AG04450 (cell line): ENCODE data around the gene UPK3A. TPM values are rescaled to one million over a fixed set of nuclear protein-coding genes. Genes with fewer than 3 reads are reported as not detected.

Experiments used
- CTCF ChIA-PET: fragments of 300-600, 350-600 bp; formaldehyde crosslinking; extraction: SDS; loops from one replicate; lab custom pipeline; 2022; ENCODE audit warnings: antibody characterized with exemption, inconsistent platforms; lab: Charles Lee
- POLR2A ChIA-PET: fragments of 350-600 bp; formaldehyde crosslinking; extraction: SDS; loops from one replicate; lab custom pipeline; 2021; ENCODE audit warnings: antibody characterized with exemption, inconsistent platforms; lab: Yijun Ruan, JAX
- DNase-seq: peaks from one replicate; pipeline ENCODE4 v3.0.0-alpha.2; 2011; ENCODE audit warnings: low read depth, low spot score
- H3K27ac ChIP-seq: one replicate; pipeline ENCODE4 v1.5.1; 2012; ENCODE audit warnings: low read depth, low read length, control low read depth
- H3K27me3 ChIP-seq: one replicate; pipeline ENCODE4 v1.6.0; 2012; ENCODE audit warnings: low read length; ENCODE audit not compliant: control insufficient read depth, insufficient read depth
- H3K4me3 ChIP-seq: 2 replicates; pipeline ENCODE4 v1.5.1; 2011; ENCODE audit warnings: mild to moderate bottlenecking, low read depth, low read length, control low read depth
- H3K9me3 ChIP-seq: 2 replicates; pipeline ENCODE4 v1.5.1; 2012; ENCODE audit warnings: low read length; ENCODE audit not compliant: control insufficient read depth, insufficient read depth
- polyA plus RNA-seq: library from polyadenylated mRNA; depleted of rRNA; stranded (reverse); fragments of >200 nt; gene quantifications from 2 replicates; pipeline ENCODE4 v1.2.3, GENCODE V29; 2011; rRNA removed
- TF ChIP-seq, protein P1 (sequence below): IDR thresholded peaks from 2 replicates; pipeline ENCODE4 v1.5.1; 2011; ENCODE audit warnings: low read depth, low read length, control low read depth, inconsistent platforms

Gene UPK3A
- polyA plus RNA-seq, 1 experiment: not detected

DNA sequence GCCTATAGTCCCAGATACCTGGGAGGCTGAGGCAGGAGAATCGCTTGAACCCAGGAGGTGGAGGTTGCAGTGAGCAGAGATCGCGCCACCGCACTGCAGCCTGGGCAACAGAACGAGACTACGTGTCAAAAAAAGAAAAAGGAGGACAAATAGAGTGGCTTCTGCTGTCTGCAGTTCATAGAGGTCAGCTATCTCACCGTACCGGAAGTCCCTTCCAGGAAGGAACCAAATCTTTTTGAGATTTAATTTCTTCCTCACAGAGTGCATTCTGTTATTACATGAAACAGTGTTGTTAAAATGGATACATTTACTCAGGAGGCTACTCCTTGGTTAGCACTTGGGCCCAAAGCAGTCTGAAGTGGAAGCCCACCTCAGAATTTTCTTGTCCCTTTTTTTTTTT lies 58.4 kb downstream of the UPK3A start:
- CTCF ChIA-PET: no interaction called here
- Histone ChIP-seq H3K27me3 (no peaks in the 10 kb centered on the region), H3K4me3 (no peak overlapping the region), H3K27ac (no peak overlapping the region), H3K9me3 (no peaks in the 10 kb centered on the region)
- POLR2A ChIA-PET: no interaction called here
- TF ChIP-seq, protein P1, sequence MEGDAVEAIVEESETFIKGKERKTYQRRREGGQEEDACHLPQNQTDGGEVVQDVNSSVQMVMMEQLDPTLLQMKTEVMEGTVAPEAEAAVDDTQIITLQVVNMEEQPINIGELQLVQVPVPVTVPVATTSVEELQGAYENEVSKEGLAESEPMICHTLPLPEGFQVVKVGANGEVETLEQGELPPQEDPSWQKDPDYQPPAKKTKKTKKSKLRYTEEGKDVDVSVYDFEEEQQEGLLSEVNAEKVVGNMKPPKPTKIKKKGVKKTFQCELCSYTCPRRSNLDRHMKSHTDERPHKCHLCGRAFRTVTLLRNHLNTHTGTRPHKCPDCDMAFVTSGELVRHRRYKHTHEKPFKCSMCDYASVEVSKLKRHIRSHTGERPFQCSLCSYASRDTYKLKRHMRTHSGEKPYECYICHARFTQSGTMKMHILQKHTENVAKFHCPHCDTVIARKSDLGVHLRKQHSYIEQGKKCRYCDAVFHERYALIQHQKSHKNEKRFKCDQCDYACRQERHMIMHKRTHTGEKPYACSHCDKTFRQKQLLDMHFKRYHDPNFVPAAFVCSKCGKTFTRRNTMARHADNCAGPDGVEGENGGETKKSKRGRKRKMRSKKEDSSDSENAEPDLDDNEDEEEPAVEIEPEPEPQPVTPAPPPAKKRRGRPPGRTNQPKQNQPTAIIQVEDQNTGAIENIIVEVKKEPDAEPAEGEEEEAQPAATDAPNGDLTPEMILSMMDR: no peak
- no peak for DNase-seq

DNA sequence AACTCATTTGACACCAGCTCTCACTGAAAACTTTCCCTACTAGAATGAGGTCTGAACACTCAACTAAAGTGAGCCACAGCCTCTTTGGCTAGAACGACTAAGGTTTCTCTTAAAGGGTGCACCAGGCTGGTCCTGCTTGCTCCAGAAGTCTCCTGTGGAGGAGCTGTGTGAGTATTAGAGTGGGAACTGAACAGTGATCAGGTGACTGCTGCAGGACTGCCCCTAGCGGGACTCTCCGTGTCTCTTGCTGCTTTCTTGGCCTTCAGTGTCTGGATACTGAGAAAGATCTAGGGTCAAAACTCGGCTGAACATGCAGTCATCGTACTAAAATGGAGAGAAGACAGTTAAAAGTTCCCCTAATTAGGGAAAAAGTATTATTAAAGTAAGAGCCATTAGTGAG lies 59.6 kb downstream of the UPK3A start:
- no peaks in the 10 kb centered on the region for H3K27me3 ChIP-seq

More for the DNA sequence above, 59.6 kb downstream of the UPK3A start:
- TF ChIP-seq, protein P1: peak; percentile 23
- ChIA-PET POLR2A (no interaction called here), CTCF (no interaction called here)
- H3K27ac ChIP-seq: no peak overlapping the region
- no peak for DNase-seq
- no peak overlapping the region for H3K4me3 ChIP-seq
- H3K9me3 ChIP-seq: no peaks in the 10 kb centered on the region

Other genes with a start within 250 kb of the UPK3A start
- gene NUP50, start 121.0 kb upstream of the UPK3A start, polyA plus RNA-seq: 13.9 and 14.2 TPM in 2 replicates
- 49.4 and 58.0 TPM in 2 replicates for gene KIAA0930, start 44.1 kb upstream of the UPK3A start, polyA plus RNA-seq
- gene FAM118A, start 25.0 kb downstream of the UPK3A start, polyA plus RNA-seq: 22.6 and 23.3 TPM in 2 replicates
- not detected in 2 replicates for gene SMC1B, start 128.7 kb downstream of the UPK3A start, polyA plus RNA-seq
- 0.20 and 0.31 TPM in 2 replicates for gene RIBC2, start 128.7 kb downstream of the UPK3A start, polyA plus RNA-seq
- gene FBLN1, start 217.9 kb downstream of the UPK3A start, polyA plus RNA-seq: 241 and 314 TPM in 2 replicates